Measurements from ENCODE around the gene SLC24A1. TPM values are rescaled to one million over a fixed set of nuclear protein-coding genes. Genes with fewer than 3 reads are reported as not detected.

SLC24A1 gene
- total and polyA plus RNA-seq, 2 of the 13 experiments (the other 11 are each of a cell fraction or from before 2014, with no cell fraction given) = 5.9 to 8.3 TPM

DNA sequence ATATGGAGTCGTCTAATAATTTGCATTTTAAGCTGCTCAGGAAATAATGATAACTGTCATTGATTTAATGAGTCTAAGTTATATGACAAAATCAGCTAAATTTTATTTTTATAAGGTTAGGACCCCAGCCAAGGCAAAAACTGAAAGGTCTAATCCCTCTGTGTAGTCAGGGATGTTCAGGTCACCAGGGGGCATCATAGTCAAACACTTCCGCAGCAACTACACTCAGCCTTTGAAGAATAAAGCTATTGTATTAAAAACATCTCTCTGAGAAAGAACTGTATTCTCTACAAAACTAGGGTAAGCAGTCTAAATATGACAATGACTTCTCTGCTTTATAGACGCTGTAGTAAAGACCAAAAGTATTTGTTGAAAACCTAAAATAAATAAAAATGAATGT is 25.8 kb upstream of the SLC24A1 start (continued):
- TF ChIP-seq NR2F6 (IDR thresholded peaks at IDR 0.05) (peak; percentile 35), NR2F6 (CRISPR knock-in tag; IDR thresholded peaks at IDR 0.05) (0 out of 2 replicates have a peak, but pooled peaks have one; percentile 35), XRCC5 (optimal IDR thresholded peaks at IDR 0.05; ENCODE audit: low read length) (no peak), GABPA (IDR thresholded peaks at IDR 0.05; ENCODE audit: low read depth, low read length) (no peak), GABPA (CRISPR knock-in tag; IDR thresholded peaks at IDR 0.05; ENCODE audit: low read depth) (0 out of 2 replicates have a peak, but pooled peaks have one; percentile 17), ZNF747 (CRISPR knock-in tag; IDR thresholded peaks at IDR 0.05; ENCODE audit: borderline replicate concordance) (no peak), SMC3 (IDR thresholded peaks at IDR 0.05; ENCODE audit: low read length) (peak; percentile 59), HNF4G (IDR thresholded peaks at IDR 0.05; ENCODE audit: borderline replicate concordance, low read depth, low read length) (no peak), HNF4G (CRISPR knock-in tag; IDR thresholded peaks at IDR 0.05; ENCODE audit: borderline replicate concordance, low read depth) (no peak), ZFP82 (CRISPR knock-in tag; IDR thresholded peaks at IDR 0.05; ENCODE audit: borderline replicate concordance) (no peak), ZC3H4 (CRISPR knock-in tag; IDR thresholded peaks at IDR 0.05; ENCODE audit: borderline replicate concordance) (no peak), NFIB (CRISPR knock-in tag; IDR thresholded peaks at IDR 0.05; ENCODE audit: borderline replicate concordance) (no peak), SOX6 (IDR thresholded peaks at IDR 0.05) (no peak), SOX6 (CRISPR knock-in tag; IDR thresholded peaks at IDR 0.05) (peak; percentile 40; the same call in 1 of the 2 replicates), GATAD2A (CRISPR knock-in tag; IDR thresholded peaks at IDR 0.05) (0 out of 2 replicates have a peak, but pooled peaks have one; percentile 40), HMG20A (CRISPR knock-in tag; IDR thresholded peaks at IDR 0.05; ENCODE audit: borderline replicate concordance) (0 out of 2 replicates have a peak, but pooled peaks have one; percentile 17), ZNF563 (CRISPR knock-in tag; IDR thresholded peaks at IDR 0.05) (no peak), RAD21 (CRISPR knock-in tag; IDR thresholded peaks at IDR 0.05) (peak; percentile 12; the same call in 1 of the 2 replicates)
- TF ChIP-seq, protein P1, sequence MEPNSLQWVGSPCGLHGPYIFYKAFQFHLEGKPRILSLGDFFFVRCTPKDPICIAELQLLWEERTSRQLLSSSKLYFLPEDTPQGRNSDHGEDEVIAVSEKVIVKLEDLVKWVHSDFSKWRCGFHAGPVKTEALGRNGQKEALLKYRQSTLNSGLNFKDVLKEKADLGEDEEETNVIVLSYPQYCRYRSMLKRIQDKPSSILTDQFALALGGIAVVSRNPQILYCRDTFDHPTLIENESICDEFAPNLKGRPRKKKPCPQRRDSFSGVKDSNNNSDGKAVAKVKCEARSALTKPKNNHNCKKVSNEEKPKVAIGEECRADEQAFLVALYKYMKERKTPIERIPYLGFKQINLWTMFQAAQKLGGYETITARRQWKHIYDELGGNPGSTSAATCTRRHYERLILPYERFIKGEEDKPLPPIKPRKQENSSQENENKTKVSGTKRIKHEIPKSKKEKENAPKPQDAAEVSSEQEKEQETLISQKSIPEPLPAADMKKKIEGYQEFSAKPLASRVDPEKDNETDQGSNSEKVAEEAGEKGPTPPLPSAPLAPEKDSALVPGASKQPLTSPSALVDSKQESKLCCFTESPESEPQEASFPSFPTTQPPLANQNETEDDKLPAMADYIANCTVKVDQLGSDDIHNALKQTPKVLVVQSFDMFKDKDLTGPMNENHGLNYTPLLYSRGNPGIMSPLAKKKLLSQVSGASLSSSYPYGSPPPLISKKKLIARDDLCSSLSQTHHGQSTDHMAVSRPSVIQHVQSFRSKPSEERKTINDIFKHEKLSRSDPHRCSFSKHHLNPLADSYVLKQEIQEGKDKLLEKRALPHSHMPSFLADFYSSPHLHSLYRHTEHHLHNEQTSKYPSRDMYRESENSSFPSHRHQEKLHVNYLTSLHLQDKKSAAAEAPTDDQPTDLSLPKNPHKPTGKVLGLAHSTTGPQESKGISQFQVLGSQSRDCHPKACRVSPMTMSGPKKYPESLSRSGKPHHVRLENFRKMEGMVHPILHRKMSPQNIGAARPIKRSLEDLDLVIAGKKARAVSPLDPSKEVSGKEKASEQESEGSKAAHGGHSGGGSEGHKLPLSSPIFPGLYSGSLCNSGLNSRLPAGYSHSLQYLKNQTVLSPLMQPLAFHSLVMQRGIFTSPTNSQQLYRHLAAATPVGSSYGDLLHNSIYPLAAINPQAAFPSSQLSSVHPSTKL (CRISPR knock-in tag; IDR thresholded peaks at IDR 0.05) = 0 out of 2 replicates have a peak, but pooled peaks have one; percentile 40
- TF ChIP-seq, protein P2, sequence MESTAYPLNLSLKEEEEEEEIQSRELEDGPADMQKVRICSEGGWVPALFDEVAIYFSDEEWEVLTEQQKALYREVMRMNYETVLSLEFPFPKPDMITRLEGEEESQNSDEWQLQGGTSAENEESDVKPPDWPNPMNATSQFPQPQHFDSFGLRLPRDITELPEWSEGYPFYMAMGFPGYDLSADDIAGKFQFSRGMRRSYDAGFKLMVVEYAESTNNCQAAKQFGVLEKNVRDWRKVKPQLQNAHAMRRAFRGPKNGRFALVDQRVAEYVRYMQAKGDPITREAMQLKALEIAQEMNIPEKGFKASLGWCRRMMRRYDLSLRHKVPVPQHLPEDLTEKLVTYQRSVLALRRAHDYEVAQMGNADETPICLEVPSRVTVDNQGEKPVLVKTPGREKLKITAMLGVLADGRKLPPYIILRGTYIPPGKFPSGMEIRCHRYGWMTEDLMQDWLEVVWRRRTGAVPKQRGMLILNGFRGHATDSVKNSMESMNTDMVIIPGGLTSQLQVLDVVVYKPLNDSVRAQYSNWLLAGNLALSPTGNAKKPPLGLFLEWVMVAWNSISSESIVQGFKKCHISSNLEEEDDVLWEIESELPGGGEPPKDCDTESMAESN (CRISPR knock-in tag; conservative IDR thresholded peaks at IDR 0.05) = no peak
- TF ChIP-seq, protein P3, sequence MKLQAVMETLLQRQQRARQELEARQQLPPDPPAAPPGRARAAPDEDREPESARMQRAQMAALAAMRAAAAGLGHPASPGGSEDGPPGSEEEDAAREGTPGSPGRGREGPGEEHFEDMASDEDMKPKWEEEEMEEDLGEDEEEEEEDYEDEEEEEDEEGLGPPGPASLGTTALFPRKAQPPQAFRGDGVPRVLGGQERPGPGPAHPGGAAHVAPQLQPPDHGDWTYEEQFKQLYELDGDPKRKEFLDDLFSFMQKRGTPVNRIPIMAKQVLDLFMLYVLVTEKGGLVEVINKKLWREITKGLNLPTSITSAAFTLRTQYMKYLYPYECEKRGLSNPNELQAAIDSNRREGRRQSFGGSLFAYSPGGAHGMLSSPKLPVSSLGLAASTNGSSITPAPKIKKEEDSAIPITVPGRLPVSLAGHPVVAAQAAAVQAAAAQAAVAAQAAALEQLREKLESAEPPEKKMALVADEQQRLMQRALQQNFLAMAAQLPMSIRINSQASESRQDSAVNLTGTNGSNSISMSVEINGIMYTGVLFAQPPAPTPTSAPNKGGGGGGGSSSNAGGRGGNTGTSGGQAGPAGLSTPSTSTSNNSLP (IDR thresholded peaks at IDR 0.05; ENCODE audit: low read depth, low read length) = peak; percentile 37; the same call in 1 of the 2 replicates
